CD14-positive monocyte (primary cell): Measurements from ENCODE around the gene MRPL9. TPM values are rescaled to one million over a fixed set of nuclear protein-coding genes. Genes with fewer than 3 reads are reported as not detected.

Experiments
- DNase-seq, 3 donors: peaks; one replicate each; pipeline ENCODE4 v3.0.0-alpha.2; 2011 to 2022
- H2AFZ ChIP-seq: 2 replicates; pipeline ENCODE4 v1.6.0; 2012; ENCODE audit warnings: mild to moderate bottlenecking, low read depth, low read length, inconsistent platforms; ENCODE audit not compliant: insufficient read depth, poor library complexity, severe bottlenecking
- H3K27ac ChIP-seq, 2 donors: 1 replicate in 1 of 2; 2 replicates in 1 of 2; pipeline ENCODE4 v1.5.1; 2012 to 2013; ENCODE audit warnings: low read length in 2 of 2, control low read depth in 1 of 2, inconsistent platforms in 1 of 2, low read depth in 1 of 2, mild to moderate bottlenecking in 1 of 2
- H3K27me3 ChIP-seq, 2 donors: one replicate each; pipeline versions ENCODE4 v1.6.0 to v1.6.1; 2011 to 2013; ENCODE audit warnings: low read length in 2 of 2; ENCODE audit not compliant: control insufficient read depth in 2 of 2, insufficient read depth in 2 of 2
- H3K36me3 ChIP-seq, 2 donors: replicated peaks in 1 of 2; 1 replicate in 1 of 2; 2 replicates in 1 of 2; pipeline versions ENCODE4 v1.5.1 to v1.6.1; 2012 to 2013; ENCODE audit warnings: low read length in 2 of 2, control low read depth in 1 of 2, inconsistent platforms in 1 of 2, mild to moderate bottlenecking in 1 of 2; ENCODE audit not compliant: insufficient read depth in 2 of 2, control insufficient read depth in 1 of 2
- H3K4me1 ChIP-seq, 2 donors: 1 replicate in 1 of 2; 2 replicates in 1 of 2; pipeline versions ENCODE4 v1.5.1 to v1.6.1; 2012 to 2013; ENCODE audit warnings: low read length in 2 of 2, control low read depth in 1 of 2, inconsistent platforms in 1 of 2, mild to moderate bottlenecking in 1 of 2, moderate library complexity in 1 of 2; ENCODE audit not compliant: insufficient read depth in 2 of 2, control insufficient read depth in 1 of 2
- H3K4me2 ChIP-seq: replicated peaks from 2 replicates; pipeline ENCODE3; 2012; ENCODE audit warnings: low read length, moderate library complexity, mild to moderate bottlenecking; ENCODE audit not compliant: poor library complexity, severe bottlenecking; ENCODE audit errors: extremely low read depth
- H3K4me3 ChIP-seq, 3 experiments: fragments of 200-600 bp in 1 of 3; sonication (generic) in 1 of 3; replicated peaks in 1 of 3; 1 replicate in 2 of 3; 2 replicates in 1 of 3; pipeline ENCODE4 v1.5.1; 2011 to 2013; ENCODE audit warnings: low read length in 3 of 3, mild to moderate bottlenecking in 3 of 3, control low read depth in 2 of 3, low read depth in 2 of 3, inconsistent platforms in 1 of 3, moderate library complexity in 1 of 3
- H3K79me2 ChIP-seq: 2 replicates; pipeline ENCODE4 v1.6.0; 2012; ENCODE audit warnings: mild to moderate bottlenecking, control low read depth, inconsistent platforms, low read length, moderate library complexity; ENCODE audit not compliant: insufficient read depth
- H3K9ac ChIP-seq: 2 replicates; pipeline ENCODE4 v1.6.0; 2017; ENCODE audit warnings: low read length, mild to moderate bottlenecking; ENCODE audit not compliant: insufficient read depth, poor library complexity, severe bottlenecking
- H3K9me3 ChIP-seq, 2 donors: replicated peaks in 1 of 2; 1 replicate in 1 of 2; 2 replicates in 1 of 2; pipeline versions ENCODE4 v1.5.1 to v1.6.1; 2012 to 2013; ENCODE audit warnings: low read length in 2 of 2, control low read depth in 1 of 2; ENCODE audit not compliant: control insufficient read depth in 1 of 2, insufficient read depth in 1 of 2
- H4K20me1 ChIP-seq: 2 replicates; pipeline ENCODE4 v1.6.0; 2012; ENCODE audit warnings: mild to moderate bottlenecking, low read length, control low read depth, moderate library complexity; ENCODE audit not compliant: insufficient read depth
- H3K27ac Mint-ChIP-seq, 7 donors: one replicate each; pipeline ENCODE4 v1.8.0; 2020; ENCODE audit warnings: mild to moderate bottlenecking in 7 of 7, mixed read lengths in 7 of 7, moderate library complexity in 6 of 7, inconsistent platforms in 2 of 7
- H3K27me3 Mint-ChIP-seq, 3 donors: one replicate each; pipeline ENCODE4 v1.8.0; 2021 to 2022; ENCODE audit warnings: low read depth in 3 of 3, mild to moderate bottlenecking in 3 of 3, mixed read lengths in 3 of 3, moderate library complexity in 3 of 3, inconsistent platforms in 1 of 3
- H3K36me3 Mint-ChIP-seq, 2 donors: one replicate each; pipeline ENCODE4 v1.8.0; 2020; ENCODE audit warnings: mixed read lengths in 2 of 2, inconsistent platforms in 1 of 2, mild to moderate bottlenecking in 1 of 2
- H3K4me1 Mint-ChIP-seq: one replicate; pipeline ENCODE4 v1.8.0; 2020; ENCODE audit warnings: mild to moderate bottlenecking, mixed read lengths
- H3K4me3 Mint-ChIP-seq, 2 donors: one replicate each; pipeline ENCODE4 v1.8.0; 2020; ENCODE audit warnings: mild to moderate bottlenecking in 2 of 2, mixed read lengths in 2 of 2, moderate library complexity in 1 of 2
- H3K9me3 Mint-ChIP-seq, 7 donors: one replicate each; pipeline ENCODE4 v1.8.0; 2020 to 2022; ENCODE audit warnings: mixed read lengths in 7 of 7, mild to moderate bottlenecking in 6 of 7, moderate library complexity in 6 of 7, inconsistent platforms in 2 of 7
- WGBS: methylation state at CpG from one replicate; pipeline ENCODE4 v1.1.5; 2013; ENCODE audit warnings: missing lambda C conversion rate; ENCODE audit not compliant: insufficient coverage; 5-methylcytosine and 5-hydroxymethylcytosine counted together
- intact Hi-C, 2 donors: fragments of 100-400 bp; cut with micrococcal nuclease; formaldehyde crosslinking; loops; one replicate each; pipeline versions ENCODE4 v1.15.0 to v1.15.1; 2023
- polyA plus RNA-seq, 3 donors: library from polyadenylated mRNA; depleted of rRNA in 1 of 3; unstranded in 2 of 3; stranded (reverse) in 1 of 3; fragments of 300-500 nt in 2 of 3; fragments of >200 nt in 1 of 3; fragmentation: Illumina TruSeq in 2 of 3; gene quantifications; 1 replicate in 2 of 3; 2 replicates in 1 of 3; pipeline ENCODE4 v1.2.3, GENCODE V29; 2012 to 2021
- TF ChIP-seq, protein P1 (sequence below): fragments of 200-600 bp; IDR thresholded peaks from one replicate; pipeline ENCODE4 v1.8.0; 2022; ENCODE audit warnings: antibody characterized with exemption, mild to moderate bottlenecking

MRPL9 gene
- polyA plus RNA-seq, 3 donors: 25.6 to 56.6 (median 56.4) TPM

DNA sequence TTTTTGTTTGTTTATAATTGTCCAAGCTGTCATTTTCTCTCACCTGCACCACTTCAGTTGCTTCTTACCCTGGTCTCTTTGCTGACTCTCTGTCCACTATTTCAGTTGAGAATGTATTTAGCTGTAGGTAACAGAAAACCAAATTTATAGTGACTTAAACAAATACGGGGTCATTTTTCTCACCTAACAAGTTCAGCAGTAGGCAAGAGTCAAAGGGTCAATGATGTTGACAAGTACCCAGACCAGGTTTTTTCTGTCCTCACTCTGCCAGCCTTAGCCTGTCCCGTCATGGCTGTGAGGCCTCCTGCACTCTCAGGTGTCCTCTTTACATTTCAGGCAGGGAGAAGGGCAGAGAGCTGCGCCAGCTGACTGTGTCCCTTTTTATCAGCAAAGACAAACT lies 30.2 kb downstream of the MRPL9 start:
- no peak overlapping the region for H3K4me3 Mint-ChIP-seq
- no peaks in the 10 kb centered on the region for H4K20me1 ChIP-seq
- TF ChIP-seq, protein P1, sequence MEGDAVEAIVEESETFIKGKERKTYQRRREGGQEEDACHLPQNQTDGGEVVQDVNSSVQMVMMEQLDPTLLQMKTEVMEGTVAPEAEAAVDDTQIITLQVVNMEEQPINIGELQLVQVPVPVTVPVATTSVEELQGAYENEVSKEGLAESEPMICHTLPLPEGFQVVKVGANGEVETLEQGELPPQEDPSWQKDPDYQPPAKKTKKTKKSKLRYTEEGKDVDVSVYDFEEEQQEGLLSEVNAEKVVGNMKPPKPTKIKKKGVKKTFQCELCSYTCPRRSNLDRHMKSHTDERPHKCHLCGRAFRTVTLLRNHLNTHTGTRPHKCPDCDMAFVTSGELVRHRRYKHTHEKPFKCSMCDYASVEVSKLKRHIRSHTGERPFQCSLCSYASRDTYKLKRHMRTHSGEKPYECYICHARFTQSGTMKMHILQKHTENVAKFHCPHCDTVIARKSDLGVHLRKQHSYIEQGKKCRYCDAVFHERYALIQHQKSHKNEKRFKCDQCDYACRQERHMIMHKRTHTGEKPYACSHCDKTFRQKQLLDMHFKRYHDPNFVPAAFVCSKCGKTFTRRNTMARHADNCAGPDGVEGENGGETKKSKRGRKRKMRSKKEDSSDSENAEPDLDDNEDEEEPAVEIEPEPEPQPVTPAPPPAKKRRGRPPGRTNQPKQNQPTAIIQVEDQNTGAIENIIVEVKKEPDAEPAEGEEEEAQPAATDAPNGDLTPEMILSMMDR: no peak
- 89% methylated on average over 1 of the region's 3 CpGs for WGBS
- no peak overlapping the region for H3K4me2 ChIP-seq
- H3K4me3 ChIP-seq: no peak overlapping the region
- no peak overlapping the region for H2AFZ ChIP-seq
- H3K36me3 ChIP-seq: no peaks in the 10 kb centered on the region
- H3K9ac ChIP-seq: no peak overlapping the region
- H3K27me3 Mint-ChIP-seq: peaks cover 5 to 21% (median 18%) of the 10 kb centered on the region in 3 donors
- DNase-seq: no peak
- no peak overlapping the region for H3K27ac ChIP-seq
- no peaks in the 10 kb centered on the region for H3K79me2 ChIP-seq
- no peaks in the 10 kb centered on the region for H3K4me1 ChIP-seq
- peaks cover 5% of the 10 kb centered on the region for H3K4me1 Mint-ChIP-seq
- peaks cover 9 to 14% of the 10 kb centered on the region in 2 donors for H3K9me3 ChIP-seq
- peaks cover 8 to 19% (median 17%) of the 10 kb centered on the region in 7 donors for H3K9me3 Mint-ChIP-seq
- H3K27me3 ChIP-seq: no peaks in the 10 kb centered on the region
- intact Hi-C loops: no loop called here
- H3K27ac Mint-ChIP-seq: no peak overlapping the region
- H3K36me3 Mint-ChIP-seq: peaks cover 0 to 5% of the 10 kb centered on the region in 2 donors

DNA sequence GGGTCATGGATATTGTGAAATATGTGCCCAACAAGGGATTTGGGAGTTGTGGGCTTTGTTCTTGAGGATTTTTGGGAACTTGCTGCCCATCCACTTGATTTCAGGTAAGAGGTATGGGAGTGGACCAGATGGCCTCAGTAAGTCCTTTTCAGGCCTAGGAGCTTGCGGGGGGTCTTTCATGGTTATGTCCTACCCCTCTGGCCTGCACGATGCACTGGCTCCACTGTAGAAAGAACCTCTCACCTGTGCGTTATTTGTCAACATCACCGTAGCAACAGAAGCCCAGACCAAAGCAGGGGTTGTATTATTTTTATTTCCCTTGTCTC lies 33.4 kb downstream of the MRPL9 start:
- Histone ChIP-seq H3K27me3 (no peaks in the 10 kb centered on the region), H3K79me2 (no peaks in the 10 kb centered on the region), H2AFZ (no peak overlapping the region), H3K4me3 (no peak overlapping the region), H3K36me3 (no peaks in the 10 kb centered on the region), H3K4me2 (no peak overlapping the region), H4K20me1 (no peaks in the 10 kb centered on the region), H3K27ac (no peak overlapping the region), H3K9me3 (no peaks in the 10 kb centered on the region), H3K9ac (no peak overlapping the region), H3K4me1 (no peaks in the 10 kb centered on the region)
- Mint-ChIP-seq H3K4me1 (peaks cover 1% of the 10 kb centered on the region), H3K36me3 (no peaks in the 10 kb centered on the region), H3K4me3 (no peak overlapping the region), H3K27ac (no peak overlapping the region), H3K27me3 (peaks cover 15 to 27% (median 26%) of the 10 kb centered on the region in 3 donors), H3K9me3 (no peaks in the 10 kb centered on the region)
- intact Hi-C loops: no loop called here
- DNase-seq: no peak
- TF ChIP-seq, protein P1: no peak
- WGBS: no CpG with 5 or more reads among the region's 4 CpGs
